Duodenal mucosa (tissue), 2 donors: ENCODE measurements around the gene SOX13.

Experiments
- H3K27ac ChIP-seq: one replicate; pipeline ENCODE4 v1.7.0; 2013; ENCODE audit warnings: low read depth, low read length
- H3K27me3 ChIP-seq, 2 donors: one replicate each; pipeline ENCODE4 v1.7.0; 2013; ENCODE audit warnings: low read length in 2 of 2, control low read depth in 1 of 2; ENCODE audit not compliant: insufficient read depth in 2 of 2, control insufficient read depth in 1 of 2
- H3K36me3 ChIP-seq, 2 donors: one replicate each; pipeline ENCODE4 v1.7.0; 2013; ENCODE audit warnings: low read length in 2 of 2, control low read depth in 1 of 2; ENCODE audit not compliant: insufficient read depth in 2 of 2, control insufficient read depth in 1 of 2
- H3K4me1 ChIP-seq, 2 donors: one replicate each; pipeline ENCODE4 v1.7.0; 2013; ENCODE audit warnings: low read length in 2 of 2, control low read depth in 1 of 2; ENCODE audit not compliant: insufficient read depth in 2 of 2, control insufficient read depth in 1 of 2
- H3K4me3 ChIP-seq, 2 donors: one replicate each; pipeline ENCODE4 v1.7.0; 2013; ENCODE audit warnings: low read length in 2 of 2, low read depth in 1 of 2
- H3K9ac ChIP-seq, 2 donors: one replicate each; pipeline ENCODE4 v1.7.0; 2013; ENCODE audit warnings: low read length in 2 of 2, low read depth in 1 of 2
- H3K9me3 ChIP-seq, 2 donors: one replicate each; pipeline ENCODE4 v1.7.0; 2013; ENCODE audit warnings: low read length in 2 of 2, control low read depth in 1 of 2; ENCODE audit not compliant: control insufficient read depth in 1 of 2

The SOX13 gene

GRCh38 chr1:204075890-204076846, 3.3 kb downstream of the SOX13 start:
- Histone ChIP-seq H3K9ac (peak overlapping the region in 1 of 2 donors; percentile 63), H3K4me3 (peak overlapping the region; percentile 75 to 95), H3K36me3 (no peaks in the 10 kb centered on the region), H3K9me3 (no peaks in the 10 kb centered on the region), H3K27ac (no peak overlapping the region), H3K4me1 (peaks cover 28 to 36% of the 10 kb centered on the region in 2 donors), H3K27me3 (peaks cover 2 to 7% of the 10 kb centered on the region in 2 donors)

GRCh38 chr1:204076891-204077290, 4.0 kb downstream of the SOX13 start:
- Histone ChIP-seq H3K36me3 (no peaks in the 10 kb centered on the region), H3K27ac (no peak overlapping the region), H3K9ac (no peak overlapping the region), H3K9me3 (no peaks in the 10 kb centered on the region), H3K27me3 (peaks cover 0 to 5% of the 10 kb centered on the region in 2 donors), H3K4me1 (peaks cover 28 to 36% of the 10 kb centered on the region in 2 donors), H3K4me3 (no peak overlapping the region)

GRCh38 chr1:204077979-204078696, 5.2 kb downstream of the SOX13 start:
- no peak overlapping the region for H3K9ac ChIP-seq
- H3K27me3 ChIP-seq, result peaks cover 0 to 5% of the 10 kb centered on the region in 2 donors
- no peak overlapping the region for H3K4me3 ChIP-seq
- no peaks in the 10 kb centered on the region for H3K36me3 ChIP-seq
- no peaks in the 10 kb centered on the region for H3K9me3 ChIP-seq
- peak overlapping the region; percentile 5 for H3K27ac ChIP-seq
- peaks cover 34 to 39% of the 10 kb centered on the region in 2 donors for H3K4me1 ChIP-seq

- peaks cover 45 to 54% of the 10 kb centered on the region in 2 donors for H3K4me1 ChIP-seq
- H3K9me3 ChIP-seq, result no peaks in the 10 kb centered on the region
- no peak overlapping the region for H3K4me3 ChIP-seq
- no peak overlapping the region for H3K9ac ChIP-seq
- H3K27me3 ChIP-seq, result peaks cover 0 to 5% of the 10 kb centered on the region in 2 donors
- no peak overlapping the region for H3K27ac ChIP-seq
- H3K36me3 ChIP-seq, result no peaks in the 10 kb centered on the region
These were observed 6.7 kb downstream of the SOX13 start for GRCh38 chr1:204079608-204079999.

GRCh38 chr1:204080163-204080903, 7.4 kb downstream of the SOX13 start:
- Histone ChIP-seq H3K4me1 (peaks cover 49 to 58% of the 10 kb centered on the region in 2 donors), H3K9me3 (no peaks in the 10 kb centered on the region), H3K27ac (peak overlapping the region; percentile 48), H3K36me3 (no peaks in the 10 kb centered on the region), H3K4me3 (no peak overlapping the region), H3K27me3 (peaks cover 0 to 5% of the 10 kb centered on the region in 2 donors), H3K9ac (no peak overlapping the region)

GRCh38 chr1:204081164-204081790, 8.4 kb downstream of the SOX13 start:
- Histone ChIP-seq H3K36me3 (no peaks in the 10 kb centered on the region), H3K27ac (no peak overlapping the region), H3K4me3 (no peak overlapping the region), H3K4me1 (peaks cover 44 to 49% of the 10 kb centered on the region in 2 donors), H3K9ac (no peak overlapping the region), H3K9me3 (no peaks in the 10 kb centered on the region), H3K27me3 (no peaks in the 10 kb centered on the region)

GRCh38 chr1:204081791-204082513, 9.0 kb downstream of the SOX13 start:
- H3K27me3 ChIP-seq, result no peaks in the 10 kb centered on the region
- no peak overlapping the region for H3K4me3 ChIP-seq
- no peak overlapping the region for H3K27ac ChIP-seq
- peaks cover 39 to 47% of the 10 kb centered on the region in 2 donors for H3K4me1 ChIP-seq
- no peak overlapping the region for H3K9ac ChIP-seq
- no peaks in the 10 kb centered on the region for H3K9me3 ChIP-seq
- no peaks in the 10 kb centered on the region for H3K36me3 ChIP-seq

GRCh38 chr1:204083491-204083890, 10.6 kb downstream of the SOX13 start:
- H3K9ac ChIP-seq, result peak overlapping the region; percentile 5 to 18
- H3K4me1 ChIP-seq, result peaks cover 53% of the 10 kb centered on the region in 2 donors
- H3K27me3 ChIP-seq, result no peaks in the 10 kb centered on the region
- no peak overlapping the region for H3K4me3 ChIP-seq
- H3K36me3 ChIP-seq, result no peaks in the 10 kb centered on the region
- no peaks in the 10 kb centered on the region for H3K9me3 ChIP-seq
- H3K27ac ChIP-seq, result no peak overlapping the region

- H3K36me3 ChIP-seq, result no peaks in the 10 kb centered on the region
- H3K27ac ChIP-seq, result peak overlapping the region; percentile 26
- H3K9ac ChIP-seq, result peak overlapping the region; percentile 5 to 18
- no peaks in the 10 kb centered on the region for H3K27me3 ChIP-seq
- H3K4me3 ChIP-seq, result no peak overlapping the region
- peaks cover 51 to 57% of the 10 kb centered on the region in 2 donors for H3K4me1 ChIP-seq
- no peaks in the 10 kb centered on the region for H3K9me3 ChIP-seq
These were observed 11.4 kb downstream of the SOX13 start for GRCh38 chr1:204084247-204084772.
